ENCODE data around the gene PARD3. TPM values are rescaled to one million over a fixed set of nuclear protein-coding genes. Genes with fewer than 3 reads are reported as not detected.

PARD3 gene
- polyA plus RNA-seq, 2 of the 4 experiments (the other 2 are of a cell fraction) = 110 to 200 TPM

- TF ChIP-seq TP53 (CRISPR knock-in tag; IDR thresholded peaks at IDR 0.05) (no peak), JUN (IDR thresholded peaks at IDR 0.05) (no peak), USF2 (IDR thresholded peaks at IDR 0.05) (no peak), CEBPB (IDR thresholded peaks at IDR 0.05) (no peak), HEYL (CRISPR knock-in tag; IDR thresholded peaks at IDR 0.05) (no peak), RARB (CRISPR knock-in tag; IDR thresholded peaks at IDR 0.05) (no peak)
- TF ChIP-seq, protein P1, sequence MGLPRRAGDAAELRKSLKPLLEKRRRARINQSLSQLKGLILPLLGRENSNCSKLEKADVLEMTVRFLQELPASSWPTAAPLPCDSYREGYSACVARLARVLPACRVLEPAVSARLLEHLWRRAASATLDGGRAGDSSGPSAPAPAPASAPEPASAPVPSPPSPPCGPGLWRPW (IDR thresholded peaks at IDR 0.05) = no peak
Measured at GRCh38 chr10:34766811-34767494, 48.1 kb downstream of the PARD3 start (continued).

DNA sequence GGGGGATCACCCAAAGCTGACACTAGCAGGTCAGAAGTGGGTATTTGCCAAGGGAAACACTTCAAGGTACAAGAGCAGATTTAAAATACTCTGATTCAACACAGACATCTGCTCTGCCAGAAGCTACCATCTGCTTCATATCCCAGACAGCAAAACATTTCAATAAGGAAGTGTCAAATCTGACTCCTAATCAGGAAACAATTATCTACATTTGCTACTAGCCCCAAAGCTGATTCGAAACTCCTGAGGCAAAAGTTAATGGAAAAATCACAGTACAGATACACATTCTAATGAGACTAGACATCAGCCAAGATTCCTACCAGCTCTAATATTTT, 48.9 kb downstream of the PARD3 start:
- ATAC-seq (no peak), FAIRE-seq (no peak), DNase-seq (ENCODE audit: low read depth in 1 of 2, low spot score in 1 of 2) (no peak)
- H3K4me1 ChIP-seq = peaks cover 62% of the 10 kb centered on the region
- CTCF ChIA-PET = interaction anchor here (0.8 to 1.3 kb wide), 2 partner anchors 33 to 70 kb away, joined by 3 to 6 read pairs; no protein-coding TSS in a partner anchor
- no peak overlapping the region for H3K4me3 ChIP-seq
- H3K27ac ChIP-seq = peak overlapping the region in 1 of 2 experiments; percentile 34; a peak in 2 of 6 replicates
- no peaks in the 10 kb centered on the region for H3K9me3 ChIP-seq
- H3K4me2 ChIP-seq = peak overlapping the region; percentile 20; the same call in 1 of the 3 replicates
- WGBS (ENCODE audit: missing lambda C conversion rate) = 55% methylated on average over 1 of the region's 1 CpG
- TF ChIP-seq HOXB13 (CRISPR knock-in tag; IDR thresholded peaks at IDR 0.05; ENCODE audit: low read depth) (no peak), NPAS2 (CRISPR knock-in tag; IDR thresholded peaks at IDR 0.05; ENCODE audit: borderline replicate concordance) (no peak), CHD2 (IDR thresholded peaks at IDR 0.05; ENCODE audit: low read length, partially characterized antibody) (no peak), SREBF2 (IDR thresholded peaks at IDR 0.05) (no peak), KDM5A (IDR thresholded peaks at IDR 0.05) (no peak), JUN (IDR thresholded peaks at IDR 0.05) (no peak), FOSL2 (IDR thresholded peaks at IDR 0.05) (no peak), FOSL2 (CRISPR knock-in tag; IDR thresholded peaks at IDR 0.05) (no peak), HMGXB4 (CRISPR knock-in tag; IDR thresholded peaks at IDR 0.05; ENCODE audit: borderline replicate concordance) (no peak), RNF2 (IDR thresholded peaks at IDR 0.05; ENCODE audit: borderline replicate concordance, low read depth) (no peak), RFX5 (IDR thresholded peaks at IDR 0.05) (no peak), EP300 (IDR thresholded peaks at IDR 0.05) (no peak), TFCP2L1 (CRISPR knock-in tag; IDR thresholded peaks at IDR 0.05) (no peak), MYC (IDR thresholded peaks at IDR 0.05; ENCODE audit: borderline replicate concordance, low read length) (no peak), NR3C1 (IDR thresholded peaks at IDR 0.05) (no peak), NFE2L2 (conservative IDR thresholded peaks at IDR 0.05; ENCODE audit: low read length) (no peak), EHF (CRISPR knock-in tag; IDR thresholded peaks at IDR 0.05) (no peak), TP53 (CRISPR knock-in tag; IDR thresholded peaks at IDR 0.05) (no peak)
- POLR2A ChIA-PET = no interaction called here

GRCh38 chr10:34764472-34764946, 50.6 kb downstream of the PARD3 start:
- WGBS (ENCODE audit: missing lambda C conversion rate) = 85% methylated on average over 2 of the region's 2 CpGs
- Histone ChIP-seq H3K27ac (no peak overlapping the region), H3K4me1 (peaks cover 77% of the 10 kb centered on the region), H3K9me3 (no peaks in the 10 kb centered on the region), H3K4me2 (no peak overlapping the region), H3K4me3 (no peak overlapping the region)
- no peak for FAIRE-seq
- no peak for DNase-seq (ENCODE audit: low read depth in 1 of 2, low spot score in 1 of 2)
- POLR2A ChIA-PET = no interaction called here
- no peak for ATAC-seq
- CTCF ChIA-PET = interaction anchor here (0.7 to 1.6 kb wide), 3 partner anchors 28 to 43 kb away, joined by 3 read pairs; no protein-coding TSS in a partner anchor
- TF ChIP-seq, protein P2, sequence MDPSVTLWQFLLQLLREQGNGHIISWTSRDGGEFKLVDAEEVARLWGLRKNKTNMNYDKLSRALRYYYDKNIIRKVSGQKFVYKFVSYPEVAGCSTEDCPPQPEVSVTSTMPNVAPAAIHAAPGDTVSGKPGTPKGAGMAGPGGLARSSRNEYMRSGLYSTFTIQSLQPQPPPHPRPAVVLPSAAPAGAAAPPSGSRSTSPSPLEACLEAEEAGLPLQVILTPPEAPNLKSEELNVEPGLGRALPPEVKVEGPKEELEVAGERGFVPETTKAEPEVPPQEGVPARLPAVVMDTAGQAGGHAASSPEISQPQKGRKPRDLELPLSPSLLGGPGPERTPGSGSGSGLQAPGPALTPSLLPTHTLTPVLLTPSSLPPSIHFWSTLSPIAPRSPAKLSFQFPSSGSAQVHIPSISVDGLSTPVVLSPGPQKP (IDR thresholded peaks at IDR 0.05; ENCODE audit: low read depth, low read length) = no peak
- TF ChIP-seq, protein P3, sequence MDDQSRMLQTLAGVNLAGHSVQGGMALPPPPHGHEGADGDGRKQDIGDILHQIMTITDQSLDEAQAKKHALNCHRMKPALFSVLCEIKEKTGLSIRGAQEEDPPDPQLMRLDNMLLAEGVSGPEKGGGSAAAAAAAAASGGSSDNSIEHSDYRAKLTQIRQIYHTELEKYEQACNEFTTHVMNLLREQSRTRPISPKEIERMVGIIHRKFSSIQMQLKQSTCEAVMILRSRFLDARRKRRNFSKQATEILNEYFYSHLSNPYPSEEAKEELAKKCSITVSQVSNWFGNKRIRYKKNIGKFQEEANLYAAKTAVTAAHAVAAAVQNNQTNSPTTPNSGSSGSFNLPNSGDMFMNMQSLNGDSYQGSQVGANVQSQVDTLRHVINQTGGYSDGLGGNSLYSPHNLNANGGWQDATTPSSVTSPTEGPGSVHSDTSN (IDR thresholded peaks at IDR 0.05) = no peak
- TF ChIP-seq FOSB (CRISPR knock-in tag; IDR thresholded peaks at IDR 0.05) (no peak), HOXB5 (CRISPR knock-in tag; IDR thresholded peaks at IDR 0.05) (no peak), RARB (CRISPR knock-in tag; IDR thresholded peaks at IDR 0.05) (no peak), HOXB13 (CRISPR knock-in tag; IDR thresholded peaks at IDR 0.05; ENCODE audit: low read depth) (no peak), JUN (IDR thresholded peaks at IDR 0.05) (no peak), CEBPB (IDR thresholded peaks at IDR 0.05) (no peak), EHMT2 (IDR thresholded peaks at IDR 0.05; ENCODE audit: low read depth) (no peak), ZSCAN20 (CRISPR knock-in tag; IDR thresholded peaks at IDR 0.05) (no peak), ZFP36 (IDR thresholded peaks at IDR 0.05; ENCODE audit: borderline replicate concordance, partially characterized antibody) (no peak), RAD21 (conservative IDR thresholded peaks at IDR 0.05 in 1 of 2, IDR thresholded peaks at IDR 0.05 in 1 of 2) (no peak)

Data from A549 (cell line).